ENCODE data around the gene CCNE1. TPM values are rescaled to one million over a fixed set of nuclear protein-coding genes. Genes with fewer than 3 reads are reported as not detected.

The CCNE1 gene
- total RNA-seq, 1 experiment from 2014 or later: 40.2 TPM

- Mint-ChIP-seq H3K36me3 (ENCODE audit: insufficient read depth in 1 of 3, low read depth in 3 of 3) (no peaks in the 10 kb centered on the region), H3K9me3 (peaks cover 0 to 2% of the 10 kb centered on the region in 2 experiments; a peak in 2 of 5 replicates), H3K27ac (no peak overlapping the region), H3K4me3 (no peak overlapping the region), H3K27me3 (ENCODE audit: low read depth) (no peaks in the 10 kb centered on the region), H3K4me1 (no peaks in the 10 kb centered on the region; a peak in 1 of 4 replicates)
- no peak overlapping the region for H4K91ac ChIP-seq (ENCODE audit: insufficient read length, low read depth, low read length)
- no peak overlapping the region for H3K23ac ChIP-seq (ENCODE audit: insufficient read length, low read depth, low read length)
- no peak for DNase-seq
- no peaks in the 10 kb centered on the region for H3K23me2 ChIP-seq (ENCODE audit: insufficient read length, low read depth, low read length, poor library complexity, severe bottlenecking)
- no CpG with 5 or more reads among the region's 4 CpGs for WGBS (ENCODE audit: extremely low coverage, insufficient read length, low lambda C conversion rate)
- H2BK20ac ChIP-seq (ENCODE audit: low read depth, low read length, poor library complexity, severe bottlenecking): no peak overlapping the region
- H2AK5ac ChIP-seq (ENCODE audit: insufficient read length, low read length): no peak overlapping the region
- no peak overlapping the region; the same call in 1 of the 2 replicates for H3K14ac ChIP-seq (ENCODE audit: insufficient read depth, low read length)
- H2BK12ac ChIP-seq (ENCODE audit: insufficient read length, low read depth, low read length): no peak overlapping the region
- no peak overlapping the region for H2BK5ac ChIP-seq (ENCODE audit: insufficient read length, low read length)
- no peak overlapping the region for H3K56ac ChIP-seq (ENCODE audit: insufficient read length, low read depth, low read length)
- H3K27ac ChIP-seq (ENCODE audit: insufficient read length, low read depth, low read length): no peak overlapping the region
- no peak overlapping the region for H2BK15ac ChIP-seq (ENCODE audit: low read depth, low read length)
- no peak overlapping the region for H3T11ph ChIP-seq (ENCODE audit: low read length)
- no peaks in the 10 kb centered on the region for H3K27me3 ChIP-seq (ENCODE audit: insufficient read depth, low read length)
- H3K9me3 ChIP-seq (ENCODE audit: control insufficient read depth, low read depth, low read length): no peaks in the 10 kb centered on the region
- no peak overlapping the region for H3K4ac ChIP-seq (ENCODE audit: low read depth, low read length)
- H3K18ac ChIP-seq (ENCODE audit: insufficient read length, low read depth, low read length): no peak overlapping the region
- no peaks in the 10 kb centered on the region for H4K20me1 ChIP-seq (ENCODE audit: control insufficient read depth, insufficient read depth, insufficient read length)
- no peak overlapping the region for H2BK120ac ChIP-seq (ENCODE audit: low read depth, low read length, poor library complexity, severe bottlenecking)
- H4K5ac ChIP-seq (ENCODE audit: insufficient read length, low read depth, low read length): no peak overlapping the region
- H3K9ac ChIP-seq (ENCODE audit: extremely low read depth, insufficient read length, low read length): no peak overlapping the region
- TF ChIP-seq, protein P1, sequence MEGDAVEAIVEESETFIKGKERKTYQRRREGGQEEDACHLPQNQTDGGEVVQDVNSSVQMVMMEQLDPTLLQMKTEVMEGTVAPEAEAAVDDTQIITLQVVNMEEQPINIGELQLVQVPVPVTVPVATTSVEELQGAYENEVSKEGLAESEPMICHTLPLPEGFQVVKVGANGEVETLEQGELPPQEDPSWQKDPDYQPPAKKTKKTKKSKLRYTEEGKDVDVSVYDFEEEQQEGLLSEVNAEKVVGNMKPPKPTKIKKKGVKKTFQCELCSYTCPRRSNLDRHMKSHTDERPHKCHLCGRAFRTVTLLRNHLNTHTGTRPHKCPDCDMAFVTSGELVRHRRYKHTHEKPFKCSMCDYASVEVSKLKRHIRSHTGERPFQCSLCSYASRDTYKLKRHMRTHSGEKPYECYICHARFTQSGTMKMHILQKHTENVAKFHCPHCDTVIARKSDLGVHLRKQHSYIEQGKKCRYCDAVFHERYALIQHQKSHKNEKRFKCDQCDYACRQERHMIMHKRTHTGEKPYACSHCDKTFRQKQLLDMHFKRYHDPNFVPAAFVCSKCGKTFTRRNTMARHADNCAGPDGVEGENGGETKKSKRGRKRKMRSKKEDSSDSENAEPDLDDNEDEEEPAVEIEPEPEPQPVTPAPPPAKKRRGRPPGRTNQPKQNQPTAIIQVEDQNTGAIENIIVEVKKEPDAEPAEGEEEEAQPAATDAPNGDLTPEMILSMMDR (conservative IDR thresholded peaks at IDR 0.05): no peak
- no peaks in the 10 kb centered on the region for H3K4me1 ChIP-seq (ENCODE audit: insufficient read depth, low read length)
- no peaks in the 10 kb centered on the region for H3K79me2 ChIP-seq (ENCODE audit: insufficient read depth, low read length)
- H2AFZ ChIP-seq (ENCODE audit: low read length): no peak overlapping the region
- no peaks in the 10 kb centered on the region for H3K79me1 ChIP-seq (ENCODE audit: insufficient read depth, low read depth, low read length, poor library complexity, severe bottlenecking)
- no peak overlapping the region for H4K8ac ChIP-seq (replicated peaks; ENCODE audit: insufficient read length, low read depth, low read length)
- no peak overlapping the region for H3K4me2 ChIP-seq (ENCODE audit: insufficient read depth, insufficient read length, low read length)
Measured at GRCh38 chr19:29787281-29787680, 24.5 kb upstream of the CCNE1 start.

Data from H9 (cell line).